IMR-90 (cell line): ENCODE results near the gene OSBPL8. TPM values are rescaled to one million over a fixed set of nuclear protein-coding genes. Genes with fewer than 3 reads are reported as not detected.

ENCODE experiments used
- ATAC-seq: fragments of 200-7000 bp; cut with Tn5 transposase; 2 replicates; pipeline ENCODE4 v1.9.1; 2020; ENCODE audit warnings: low read depth, mild to moderate bottlenecking, moderate library complexity
- BruUV-seq: library from RNA; stranded (reverse); fragments of 400-500 nt; replicated peaks from 2 replicates; lab custom pipeline; 2021; lab: Mats Ljungman, UMichigan
- CTCF ChIA-PET: fragments of 300-600 bp; formaldehyde crosslinking; extraction: SDS; loops from one replicate; lab custom pipeline; 2021; ENCODE audit warnings: antibody characterized with exemption; lab: Yijun Ruan, JAX
- POLR2A ChIA-PET: fragments of 300-600 bp; sonication (Branson Sonifier 250); formaldehyde crosslinking; loops from one replicate; lab custom pipeline; 2022; ENCODE audit warnings: antibody characterized with exemption; ENCODE audit not compliant: unreplicated experiment; lab: Charles Lee
- DNase-seq: peaks from one replicate; pipeline ENCODE4 v3.0.0; 2013
- H2AFZ ChIP-seq: replicated peaks from 2 replicates; pipeline ENCODE3; 2013; ENCODE audit warnings: low read length, mild to moderate bottlenecking; ENCODE audit not compliant: poor library complexity
- H2AK5ac ChIP-seq: 2 replicates; pipeline ENCODE4 v1.6.1; 2013; ENCODE audit warnings: low read depth, low read length, inconsistent platforms
- H2AK9ac ChIP-seq: replicated peaks from 2 replicates; pipeline ENCODE3; 2013; ENCODE audit warnings: mild to moderate bottlenecking, low read depth, low read length, moderate library complexity; ENCODE audit not compliant: poor library complexity
- H2BK120ac ChIP-seq: 2 replicates; pipeline ENCODE4 v1.6.1; 2013; ENCODE audit warnings: low read depth, low read length, inconsistent platforms
- H2BK15ac ChIP-seq: 3 replicates; pipeline ENCODE4 v1.6.1; 2013; ENCODE audit warnings: low read depth, low read length, inconsistent platforms
- H2BK20ac ChIP-seq: 2 replicates; pipeline ENCODE4 v1.6.1; 2013; ENCODE audit warnings: low read depth, mild to moderate bottlenecking, inconsistent platforms, low read length, moderate library complexity
- H2BK5ac ChIP-seq: 2 replicates; pipeline ENCODE4 v1.6.1; 2013; ENCODE audit warnings: mild to moderate bottlenecking, low read depth, low read length, inconsistent platforms; ENCODE audit not compliant: poor library complexity, severe bottlenecking
- H3K14ac ChIP-seq: replicated peaks from 2 replicates; pipeline ENCODE4 v1.6.1; 2013; ENCODE audit warnings: low read depth, low read length, inconsistent platforms
- H3K18ac ChIP-seq: 2 replicates; pipeline ENCODE4 v1.6.1; 2013; ENCODE audit warnings: low read depth, low read length, control low read depth
- H3K23ac ChIP-seq: 2 replicates; pipeline ENCODE4 v1.6.1; 2013; ENCODE audit warnings: low read depth, low read length, inconsistent platforms
- H3K27ac ChIP-seq: 2 replicates; pipeline ENCODE4 v1.5.1; 2013; ENCODE audit warnings: mild to moderate bottlenecking, control low read depth, low read length; ENCODE audit not compliant: insufficient read depth
- H3K27me3 ChIP-seq: 2 replicates; pipeline ENCODE4 v1.6.1; 2013; ENCODE audit warnings: low read length; ENCODE audit not compliant: control insufficient read depth, insufficient read depth
- H3K36me3 ChIP-seq: 2 replicates; pipeline ENCODE4 v1.6.1; 2013; ENCODE audit warnings: low read length, mixed read lengths; ENCODE audit not compliant: control insufficient read depth, insufficient read depth
- H3K4ac ChIP-seq: 2 replicates; pipeline ENCODE4 v1.6.1; 2013; ENCODE audit warnings: low read depth, low read length, inconsistent platforms
- H3K4me1 ChIP-seq: 2 replicates; pipeline ENCODE4 v1.6.1; 2013; ENCODE audit warnings: low read length, mixed read lengths; ENCODE audit not compliant: control insufficient read depth, insufficient read depth
- H3K4me2 ChIP-seq: 2 replicates; pipeline ENCODE4 v1.6.1; 2013; ENCODE audit warnings: low read depth, mild to moderate bottlenecking, control low read depth, low read length, moderate library complexity
- H3K4me3 ChIP-seq: 2 replicates; pipeline ENCODE4 v1.5.1; 2013; ENCODE audit warnings: low read depth, mild to moderate bottlenecking, control low read depth, low read length, moderate library complexity; ENCODE audit not compliant: insufficient read depth
- H3K56ac ChIP-seq: 2 replicates; pipeline ENCODE4 v1.6.1; 2013; ENCODE audit warnings: low read length, inconsistent platforms; ENCODE audit not compliant: insufficient read depth; ENCODE audit errors: extremely low read depth
- H3K79me1 ChIP-seq, 2 experiments: 2 replicates each; pipeline ENCODE4 v1.6.1; 2013; ENCODE audit warnings: low read length in 2 of 2, inconsistent platforms in 1 of 2, low read depth in 1 of 2
- H3K9ac ChIP-seq: 2 replicates; pipeline ENCODE4 v1.6.1; 2013; ENCODE audit warnings: low read depth, low read length, control low read depth
- H3K9me1 ChIP-seq: 2 replicates; pipeline ENCODE4 v1.6.1; 2013; ENCODE audit warnings: low read length, inconsistent platforms; ENCODE audit not compliant: insufficient read depth
- H3K9me3 ChIP-seq: 2 replicates; pipeline ENCODE4 v1.6.1; 2013; ENCODE audit warnings: low read length; ENCODE audit not compliant: control insufficient read depth, insufficient read depth
- H4K20me1 ChIP-seq: 2 replicates; pipeline ENCODE4 v1.6.1; 2013; ENCODE audit warnings: low read length, inconsistent platforms; ENCODE audit not compliant: insufficient read depth
- H4K5ac ChIP-seq: 2 replicates; pipeline ENCODE4 v1.6.1; 2013; ENCODE audit warnings: mild to moderate bottlenecking, low read depth, low read length, control low read depth
- H4K8ac ChIP-seq, 2 experiments: 2 replicates each; pipeline ENCODE4 v1.6.1; 2013; ENCODE audit warnings: low read depth in 2 of 2, low read length in 2 of 2, control low read depth in 1 of 2, inconsistent platforms in 1 of 2
- H4K91ac ChIP-seq: 2 replicates; pipeline ENCODE4 v1.6.1; 2013; ENCODE audit warnings: low read depth, low read length, inconsistent platforms; ENCODE audit not compliant: insufficient read depth
- BHLHE40 ChIP-seq: fragments of 150-350 bp; IDR thresholded peaks from 2 replicates; pipeline ENCODE4 v1.6.1; 2016; ENCODE audit warnings: mild to moderate bottlenecking, low read depth, low read length
- CEBPB ChIP-seq: IDR thresholded peaks from 2 replicates; pipeline ENCODE4 v1.6.1; 2012; ENCODE audit warnings: low read depth, low read length, improper control_type of control experiment
- CHD1 ChIP-seq: IDR thresholded peaks from 2 replicates; pipeline ENCODE4 v1.6.1; 2012; ENCODE audit warnings: low read depth, low read length, improper control_type of control experiment
- CTCF ChIP-seq: conservative IDR thresholded peaks from 2 replicates; pipeline ENCODE4 v1.5.1; 2012; ENCODE audit warnings: mild to moderate bottlenecking, low read depth, low read length, improper control_type of control experiment
- ELK1 ChIP-seq: fragments of 150-350 bp; IDR thresholded peaks from 2 replicates; pipeline ENCODE4 v1.6.1; 2016; ENCODE audit warnings: low read depth, mild to moderate bottlenecking, low read length, moderate library complexity, borderline replicate concordance
- FOS ChIP-seq: fragments of 150-350 bp; IDR thresholded peaks from 2 replicates; pipeline ENCODE4 v1.6.1; 2016; ENCODE audit warnings: low read depth, low read length
- MAFK ChIP-seq: IDR thresholded peaks from 2 replicates; pipeline ENCODE4 v1.6.1; 2012; ENCODE audit warnings: low read depth, low read length, improper control_type of control experiment
- MAZ ChIP-seq: IDR thresholded peaks from 2 replicates; pipeline ENCODE4 v1.6.1; 2012; ENCODE audit warnings: low read depth, mild to moderate bottlenecking, low read length, improper control_type of control experiment, moderate library complexity, borderline replicate concordance
- MXI1 ChIP-seq: IDR thresholded peaks from 2 replicates; pipeline ENCODE4 v1.6.1; 2012; ENCODE audit warnings: low read depth, mild to moderate bottlenecking, low read length, moderate library complexity, borderline replicate concordance
- NFE2L2 ChIP-seq: fragments of 150-350 bp; IDR thresholded peaks from 2 replicates; pipeline ENCODE4 v1.6.1; 2016; ENCODE audit warnings: low read depth, mild to moderate bottlenecking, low read length
- POLR2A ChIP-seq: IDR thresholded peaks from 2 replicates; pipeline ENCODE4 v1.6.1; 2012; ENCODE audit warnings: mild to moderate bottlenecking, low read depth, low read length
- RAD21 ChIP-seq: IDR thresholded peaks from 2 replicates; pipeline ENCODE4 v1.6.1; 2012; ENCODE audit warnings: low read length, improper control_type of control experiment
- RCOR1 ChIP-seq: IDR thresholded peaks from 2 replicates; pipeline ENCODE4 v1.6.1; 2012; ENCODE audit warnings: mild to moderate bottlenecking, low read length, improper control_type of control experiment; ENCODE audit not compliant: insufficient replicate concordance
- RFX5 ChIP-seq: IDR thresholded peaks from 2 replicates; pipeline ENCODE4 v1.8.0; 2012; ENCODE audit warnings: low read depth, mild to moderate bottlenecking, low read length, moderate library complexity
- SMC3 ChIP-seq: fragments of 150-350 bp; IDR thresholded peaks from 2 replicates; pipeline ENCODE4 v1.6.1; 2016; ENCODE audit warnings: low read depth, mild to moderate bottlenecking, antibody characterized with exemption, low read length, moderate library complexity
- USF2 ChIP-seq: fragments of 150-350 bp; IDR thresholded peaks from 2 replicates; pipeline ENCODE4 v1.6.1; 2017; ENCODE audit warnings: mild to moderate bottlenecking, antibody characterized with exemption, low read length, low read depth
- dilution Hi-C: fragments of 300-500 bp; cut with HindIII; formaldehyde crosslinking; loops from one replicate; pipeline ENCODE4 v1.14.3; 2018; ENCODE audit warnings: low sequenced_read_pairs; ENCODE audit not compliant: unreplicated experiment
- in situ Hi-C: fragments of 300-500 bp; cut with MboI; formaldehyde crosslinking; loops from 3 replicates; pipeline ENCODE4 v1.14.3; 2019; ENCODE audit warnings: low sequenced_read_pairs, inconsistent platforms, mixed read lengths
- intact Hi-C: fragments of 100-400 bp; cut with micrococcal nuclease; formaldehyde crosslinking; loops from 2 replicates; pipeline ENCODE4 v1.10.0; 2022
- polyA plus RNA-seq, 3 experiments: library from polyadenylated mRNA; depleted of rRNA; stranded (reverse); fragments of >200 nt; gene quantifications; 2 replicates each; pipeline ENCODE4 v1.2.3, GENCODE V29; 2012; ENCODE audit warnings: low replicate concordance in 1 of 3
- total RNA-seq: library from RNA; depleted of rRNA; stranded (reverse); fragments of >200 nt; gene quantifications from 2 replicates; pipeline ENCODE4 v1.2.3, GENCODE V29; 2012

OSBPL8 gene
- total and polyA plus RNA-seq, 2 of the 4 experiments (the other 2 are of a cell fraction): 17.8 to 24.2 TPM

DNA sequence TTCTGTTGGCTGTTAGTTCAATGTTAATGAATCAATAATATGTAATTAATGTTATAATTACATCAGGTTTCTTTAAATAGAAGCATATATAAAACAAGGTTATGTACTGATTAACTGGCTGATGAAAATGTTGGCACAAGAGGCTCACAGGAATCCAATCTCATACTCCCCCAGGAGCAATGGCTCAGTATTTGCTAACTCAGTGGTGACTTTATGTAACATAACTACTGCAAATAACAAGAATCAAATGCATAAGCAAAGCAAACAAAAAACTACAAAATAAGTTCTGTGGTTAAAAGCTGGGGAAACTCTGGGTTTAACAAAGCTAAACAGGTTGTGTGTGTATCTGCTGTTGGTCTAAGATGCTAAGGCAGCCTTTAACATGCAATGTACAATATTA is 183.6 kb downstream of the OSBPL8 start:
- Histone ChIP-seq H2AK9ac (no peak overlapping the region), H2BK20ac (no peak overlapping the region), H3K4me3 (no peak overlapping the region), H3K79me1 (peaks cover 0 to 4% of the 10 kb centered on the region in 2 experiments; a peak in 1 of 4 replicates), H2BK5ac (no peak overlapping the region), H3K9ac (no peak overlapping the region), H3K36me3 (peaks cover 11% of the 10 kb centered on the region), H3K27me3 (no peaks in the 10 kb centered on the region), H3K4me2 (no peak overlapping the region), H3K23ac (no peak overlapping the region), H3K56ac (no peak overlapping the region), H3K27ac (no peak overlapping the region), H4K5ac (no peak overlapping the region), H3K9me3 (no peaks in the 10 kb centered on the region), H3K9me1 (peaks cover 7% of the 10 kb centered on the region), H3K4ac (no peak overlapping the region), H4K20me1 (peaks cover 3% of the 10 kb centered on the region; the same call in 1 of the 2 replicates), H2BK120ac (no peak overlapping the region), H3K14ac (no peak overlapping the region), H3K4me1 (peaks cover 3% of the 10 kb centered on the region; the same call in 1 of the 2 replicates), H3K18ac (no peak overlapping the region), H2BK15ac (no peak overlapping the region), H4K91ac (no peak overlapping the region), H2AFZ (no peak overlapping the region), H4K8ac (no peak overlapping the region), H2AK5ac (no peak overlapping the region)
- in situ Hi-C loops: no loop called here
- ChIA-PET POLR2A (no interaction called here), CTCF (interaction anchor here (0.6 kb wide), 1 partner anchor 80 kb away, joined by 3 read pairs; no protein-coding TSS in a partner anchor)
- no TSS peak for BruUV-seq
- dilution Hi-C loops: no loop called here
- peak; percentile 2 for DNase-seq
- intact Hi-C loops: no loop called here
- no peak for TF ChIP-seq FOS
- TF ChIP-seq SMC3: no peak
- no peak for TF ChIP-seq POLR2A
- TF ChIP-seq RCOR1: no peak
- no peak for TF ChIP-seq ELK1
- no peak for TF ChIP-seq CHD1
- TF ChIP-seq RFX5: no peak
- TF ChIP-seq CEBPB: no peak
- TF ChIP-seq RAD21: no peak
- TF ChIP-seq CTCF: no peak
- TF ChIP-seq USF2: no peak
- TF ChIP-seq NFE2L2: no peak
- TF ChIP-seq BHLHE40: no peak
- no peak for TF ChIP-seq MXI1
- no peak for TF ChIP-seq MAZ
- no peak for TF ChIP-seq MAFK
- peak; percentile 44 for ATAC-seq
